Lower leg skin (tissue), 4 donors: ENCODE data around the gene DGKH. TPM values are rescaled to one million over a fixed set of nuclear protein-coding genes. Genes with fewer than 3 reads are reported as not detected.
"Not testable (repeated sequence)": the region's sequence is repeated elsewhere in the genome, so short reads cannot be mapped to it uniquely, and the experiment has no call there.

Source experiments
- DNase-seq, 2 donors: peaks; one replicate each; pipeline ENCODE4 v3.0.0-alpha.2; 2019; ENCODE audit warnings: low spot score in 2 of 2
- H3K4me3 ChIP-seq: fragments of 200-600 bp; sonication (generic); 2 replicates; pipeline ENCODE4 v1.5.1; 2017; ENCODE audit warnings: mild to moderate bottlenecking, low read depth; ENCODE audit not compliant: poor library complexity, severe bottlenecking
- POLR2A ChIP-seq, 2 donors: fragments of 450-650 bp; IDR thresholded peaks; one replicate each; pipeline ENCODE4 v1.6.1; 2016 to 2017; ENCODE audit warnings: antibody characterized with exemption in 2 of 2, mild to moderate bottlenecking in 1 of 2, moderate library complexity in 1 of 2
- WGBS, 2 donors: methylation state at CpG; one replicate each; pipeline ENCODE4 v1.1.5; 2018; 5-methylcytosine and 5-hydroxymethylcytosine counted together
- intact Hi-C: fragments of 100-400 bp; cut with DNase I; formaldehyde crosslinking; loops from one replicate; pipeline ENCODE4 v1.15.0; 2023; ENCODE audit warnings: low total_unique reads
- total RNA-seq, 4 donors: library from RNA; depleted of rRNA; stranded (reverse); fragments of >200 nt; gene quantifications; one replicate each; pipeline ENCODE4 v1.1.0, GENCODE V29; 2016
- TF ChIP-seq, protein P1 (sequence below), 3 donors: fragments of 450-650 bp; IDR thresholded peaks; one replicate each; pipeline ENCODE4 v1.5.1; 2016; ENCODE audit warnings: antibody characterized with exemption in 3 of 3, mild to moderate bottlenecking in 3 of 3, moderate library complexity in 2 of 3

The DGKH gene
- total RNA-seq, 4 donors from 2014 or later, result 8.8 to 17.0 (median 10.9) TPM

DNA sequence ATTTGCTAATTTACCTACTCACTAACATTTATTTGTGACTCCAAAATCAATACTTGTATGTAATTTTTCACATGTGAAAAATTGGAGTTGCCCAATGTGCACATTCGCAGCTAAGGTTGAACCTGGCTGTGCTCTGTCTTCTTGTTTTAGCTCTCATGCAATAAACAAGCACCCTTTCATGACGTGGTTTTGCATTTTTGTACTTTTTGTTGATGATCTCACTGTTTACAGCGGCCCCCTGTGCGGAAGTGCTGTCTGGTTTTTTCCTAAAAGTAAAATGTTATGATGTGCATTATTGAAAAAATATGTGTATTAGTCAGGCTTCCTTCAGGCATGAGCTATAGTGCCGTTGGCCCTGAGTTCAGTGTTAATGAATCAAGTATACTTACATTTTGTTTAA lies 18.1 kb downstream of the DGKH start:
- no peak for DNase-seq
- intact Hi-C loops, result no loop called here
- no peak for TF ChIP-seq POLR2A (IDR thresholded peaks at IDR 0.05)
- H3K4me3 ChIP-seq, result no peak overlapping the region
- 69 to 76% methylated on average over 5 of the region's 5 CpGs for WGBS, 2 donors

DNA sequence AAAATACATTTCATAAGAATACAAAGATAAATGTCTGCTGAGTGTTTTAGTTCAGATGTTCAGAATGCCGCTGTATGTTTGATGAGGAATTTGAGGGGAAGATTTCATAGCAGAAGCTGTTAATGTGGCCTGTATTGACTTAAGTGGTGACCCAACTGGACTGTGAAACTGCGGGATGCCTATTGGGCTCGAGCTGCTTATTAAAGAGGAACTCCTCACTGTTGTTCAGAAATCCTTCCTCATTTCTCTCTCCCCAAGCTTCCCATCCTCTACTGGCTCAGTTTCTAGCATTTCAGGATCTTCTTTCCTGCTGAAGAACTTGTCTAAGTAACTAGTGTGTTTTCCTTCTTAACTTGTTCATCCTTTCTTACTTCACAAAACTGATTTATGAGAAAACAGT lies 20.4 kb downstream of the DGKH start:
- no peak for DNase-seq
- no peak overlapping the region for H3K4me3 ChIP-seq
- intact Hi-C loops, result no loop called here
- 48 to 66% methylated on average over 3 of the region's 3 CpGs for WGBS, 2 donors
- no peak for TF ChIP-seq POLR2A (IDR thresholded peaks at IDR 0.05)
- TF ChIP-seq, protein P1, sequence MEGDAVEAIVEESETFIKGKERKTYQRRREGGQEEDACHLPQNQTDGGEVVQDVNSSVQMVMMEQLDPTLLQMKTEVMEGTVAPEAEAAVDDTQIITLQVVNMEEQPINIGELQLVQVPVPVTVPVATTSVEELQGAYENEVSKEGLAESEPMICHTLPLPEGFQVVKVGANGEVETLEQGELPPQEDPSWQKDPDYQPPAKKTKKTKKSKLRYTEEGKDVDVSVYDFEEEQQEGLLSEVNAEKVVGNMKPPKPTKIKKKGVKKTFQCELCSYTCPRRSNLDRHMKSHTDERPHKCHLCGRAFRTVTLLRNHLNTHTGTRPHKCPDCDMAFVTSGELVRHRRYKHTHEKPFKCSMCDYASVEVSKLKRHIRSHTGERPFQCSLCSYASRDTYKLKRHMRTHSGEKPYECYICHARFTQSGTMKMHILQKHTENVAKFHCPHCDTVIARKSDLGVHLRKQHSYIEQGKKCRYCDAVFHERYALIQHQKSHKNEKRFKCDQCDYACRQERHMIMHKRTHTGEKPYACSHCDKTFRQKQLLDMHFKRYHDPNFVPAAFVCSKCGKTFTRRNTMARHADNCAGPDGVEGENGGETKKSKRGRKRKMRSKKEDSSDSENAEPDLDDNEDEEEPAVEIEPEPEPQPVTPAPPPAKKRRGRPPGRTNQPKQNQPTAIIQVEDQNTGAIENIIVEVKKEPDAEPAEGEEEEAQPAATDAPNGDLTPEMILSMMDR (IDR thresholded peaks at IDR 0.05), result no peak

DNA sequence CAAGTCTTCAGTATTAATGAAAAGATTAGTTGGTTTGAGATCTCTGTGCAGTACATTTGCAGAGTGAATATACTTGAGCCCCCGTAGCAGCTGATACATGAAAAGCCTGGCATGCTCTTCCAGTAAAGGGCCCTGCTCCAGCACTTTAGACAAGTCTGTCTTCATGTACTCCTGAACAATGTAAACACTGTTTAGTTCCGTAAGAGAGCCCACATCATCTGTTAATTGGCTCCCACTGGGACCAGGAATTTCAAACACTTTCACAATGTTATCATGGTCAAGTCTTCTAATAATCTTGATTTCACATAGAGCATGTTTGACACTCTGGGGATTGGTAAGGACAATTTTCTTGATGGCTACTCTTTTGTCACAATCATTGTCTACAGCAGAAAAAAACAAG lies 22.2 kb downstream of the DGKH start:
- intact Hi-C loops, H3K4me3 ChIP-seq, DNase-seq: not testable (repeated sequence)
- WGBS, 2 donors, result 84 to 89% methylated on average over 2 of the region's 2 CpGs

DNA sequence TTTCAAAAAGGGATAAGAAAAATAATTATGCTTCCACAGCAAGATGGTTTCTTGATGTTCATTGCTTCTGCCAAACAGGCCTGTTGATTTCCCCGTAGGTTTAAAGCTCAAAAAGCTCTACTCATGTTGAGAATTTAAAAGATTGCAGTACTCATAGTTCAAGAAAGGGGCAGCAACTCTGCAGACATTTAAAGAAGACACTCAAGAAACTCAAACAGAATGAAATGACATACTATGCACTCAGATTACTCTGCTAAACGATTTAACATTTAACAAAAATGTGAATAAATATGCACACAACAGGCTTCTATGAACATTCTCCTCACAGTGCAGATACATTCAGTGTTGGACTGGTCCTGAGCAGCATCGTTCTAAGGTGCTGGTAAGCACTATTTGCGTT lies 22.7 kb downstream of the DGKH start:
- intact Hi-C loops, DNase-seq, H3K4me3 ChIP-seq: not testable (repeated sequence)
- WGBS, 2 donors, result 90 to 91% methylated on average over 4 of the region's 4 CpGs

DNA sequence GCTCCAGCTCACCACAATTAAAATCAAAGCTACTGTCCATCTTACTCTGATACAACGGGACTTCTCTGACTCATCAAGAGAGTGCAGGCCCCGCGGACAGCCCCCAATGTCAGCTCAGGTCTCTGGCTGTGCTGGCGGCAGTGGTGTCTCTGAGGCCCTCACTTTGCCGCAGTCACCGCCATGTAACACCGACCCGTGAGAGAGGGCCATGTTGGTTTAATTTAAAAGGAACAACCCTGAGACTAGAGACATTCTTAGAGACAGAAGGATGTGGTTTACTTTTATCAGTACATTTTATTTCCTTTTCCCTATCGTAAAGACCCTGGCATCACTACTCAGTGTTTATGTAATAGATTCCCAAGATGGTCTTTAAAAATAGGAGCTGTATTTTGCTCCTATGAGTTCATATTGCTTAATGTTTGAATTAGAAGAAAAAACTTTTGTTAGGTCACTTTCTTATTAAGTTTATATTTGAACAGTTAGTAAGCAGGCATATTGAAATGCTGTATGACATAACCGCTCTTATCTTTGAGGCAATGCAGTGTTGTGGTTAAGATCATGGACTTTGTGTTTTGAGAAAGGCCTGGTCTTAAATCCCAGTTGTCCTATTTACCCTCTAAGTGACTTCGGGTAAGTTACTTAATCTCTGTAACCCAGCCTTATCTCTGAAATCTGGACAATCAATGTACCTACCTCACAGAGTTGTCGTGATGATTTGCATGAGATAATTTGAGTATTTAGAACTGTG lies 23.4 kb downstream of the DGKH start:
- H3K4me3 ChIP-seq, result no peak overlapping the region
- no peak for DNase-seq
- 86 to 89% methylated on average over 12 of the region's 12 CpGs for WGBS, 2 donors
- TF ChIP-seq, protein P1 (IDR thresholded peaks at IDR 0.05), result no peak
- intact Hi-C loops, result no loop called here

DNA sequence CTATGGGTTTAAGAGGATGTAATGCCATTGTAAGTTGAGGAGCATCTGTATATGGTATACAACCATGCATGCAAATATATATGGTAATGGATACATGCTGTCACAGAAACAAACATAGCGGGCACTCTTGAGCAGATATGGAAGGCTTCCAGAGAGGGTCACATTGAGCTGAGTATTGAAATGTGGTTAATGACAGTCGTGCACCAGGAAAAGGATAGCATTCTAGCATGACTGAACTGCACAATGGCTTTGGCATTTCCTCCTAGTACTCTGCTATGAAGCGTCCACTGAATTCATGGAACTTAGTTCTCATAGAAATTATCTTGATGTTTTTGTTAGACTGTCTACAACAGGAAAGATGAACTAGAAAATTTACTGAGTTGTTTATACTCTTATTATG lies 25.2 kb downstream of the DGKH start:
- TF ChIP-seq, protein P1 (IDR thresholded peaks at IDR 0.05), result no peak
- TF ChIP-seq POLR2A (IDR thresholded peaks at IDR 0.05), result no peak
- no peak for DNase-seq
- 81 to 83% methylated on average over 3 of the region's 3 CpGs for WGBS, 2 donors
- intact Hi-C loops, result no loop called here
- H3K4me3 ChIP-seq, result no peak overlapping the region

DNA sequence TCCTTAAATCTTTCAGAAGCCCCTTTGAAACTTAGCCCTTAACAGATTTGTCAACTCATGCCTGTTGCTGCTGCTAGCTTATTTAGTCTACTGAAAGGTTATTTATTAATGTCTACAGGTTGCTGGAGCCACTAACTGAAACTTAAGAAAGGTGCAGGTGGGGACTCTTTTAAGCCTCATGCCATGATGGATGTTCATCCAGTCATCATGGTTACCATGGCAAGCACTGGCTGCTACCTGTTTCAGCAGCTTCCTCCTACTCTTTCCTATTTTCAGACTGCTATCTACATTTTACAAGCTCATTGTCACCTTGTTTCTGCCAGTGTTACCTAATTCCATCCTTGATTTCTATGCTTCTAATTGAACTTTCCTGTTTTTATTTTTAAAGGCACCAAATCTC lies 27.1 kb downstream of the DGKH start:
- intact Hi-C loops, result no loop called here
- DNase-seq, result no peak

More for the DNA sequence above, 27.1 kb downstream of the DGKH start:
- TF ChIP-seq, protein P1 (IDR thresholded peaks at IDR 0.05), result no peak
- no peak for TF ChIP-seq POLR2A (IDR thresholded peaks at IDR 0.05)
- H3K4me3 ChIP-seq, result no peak overlapping the region
